GM21723 (cell line): ENCODE data around the gene CDH13.

ENCODE experiments used
- ATAC-seq: cut with Tn5 transposase; IDR thresholded peaks from one replicate; pipeline ENCODE4 v1.9.1; 2021; ENCODE audit warnings: mild to moderate bottlenecking, moderate library complexity; ENCODE audit not compliant: unreplicated experiment

CDH13 gene

GRCh38 chr16:83755391-83755790 lies 1128.6 kb downstream of the CDH13 start:
- ATAC-seq, result no peak

GRCh38 chr16:83762141-83762991 lies 1135.6 kb downstream of the CDH13 start:
- ATAC-seq, result no peak

- no peak for ATAC-seq
Measured at GRCh38 chr16:83762992-83763358, 1136.2 kb downstream of the CDH13 start.

- ATAC-seq, result no peak
Measured at GRCh38 chr16:83768986-83769385, 1142.2 kb downstream of the CDH13 start.

GRCh38 chr16:83769397-83770008 lies 1142.7 kb downstream of the CDH13 start:
- no peak for ATAC-seq

- ATAC-seq, result no peak
Measured at GRCh38 chr16:83771306-83771942, 1144.7 kb downstream of the CDH13 start.

- ATAC-seq, result no peak
Measured at GRCh38 chr16:83772806-83773205, 1146.0 kb downstream of the CDH13 start.

GRCh38 chr16:83774066-83774465 lies 1147.3 kb downstream of the CDH13 start:
- ATAC-seq, result no peak

- no peak for ATAC-seq
Measured at GRCh38 chr16:83776944-83777343, 1150.2 kb downstream of the CDH13 start.

- ATAC-seq, result no peak
Measured at GRCh38 chr16:83779886-83780285, 1153.1 kb downstream of the CDH13 start.

- no peak for ATAC-seq
Measured at GRCh38 chr16:83785455-83785854, 1158.7 kb downstream of the CDH13 start.

GRCh38 chr16:83789642-83790401 lies 1163.1 kb downstream of the CDH13 start:
- no peak for ATAC-seq

- no peak for ATAC-seq
Measured at GRCh38 chr16:83791916-83792315, 1165.1 kb downstream of the CDH13 start.

- ATAC-seq, result no peak
Measured at GRCh38 chr16:83792391-83792790, 1165.6 kb downstream of the CDH13 start.

GRCh38 chr16:83793179-83793578 lies 1166.4 kb downstream of the CDH13 start:
- ATAC-seq, result no peak

- no peak for ATAC-seq
Measured at GRCh38 chr16:83794860-83795554, 1168.2 kb downstream of the CDH13 start.

GRCh38 chr16:83797013-83797412 lies 1170.2 kb downstream of the CDH13 start:
- no peak for ATAC-seq

- ATAC-seq, result no peak
Measured at GRCh38 chr16:83799336-83799735, 1172.6 kb downstream of the CDH13 start.

GRCh38 chr16:83802135-83802534 lies 1175.4 kb downstream of the CDH13 start:
- ATAC-seq, result peak; percentile 69

- no peak for ATAC-seq
Measured at GRCh38 chr16:83802554-83803205, 1175.9 kb downstream of the CDH13 start.
